ENCODE results near the gene LSM3. TPM values are rescaled to one million over a fixed set of nuclear protein-coding genes. Genes with fewer than 3 reads are reported as not detected.

The LSM3 gene
- total RNA-seq, 1 experiment from 2014 or later, result 11.9 TPM

GRCh38 chr3:14130230-14130629, 48.4 kb upstream of the LSM3 start:
- no peaks in the 10 kb centered on the region for H3K27me3 ChIP-seq (ENCODE audit: control insufficient read depth, insufficient read depth, low read length)
- intact Hi-C loops (cut with micrococcal nuclease; ENCODE audit: unreplicated experiment), result no loop called here
- ATAC-seq (no peak), DNase-seq (ENCODE audit: low read depth, low spot score) (no peak)
- no peak overlapping the region for H3K27ac ChIP-seq (ENCODE audit: low read length)
- BruUV-seq (replicated peaks), result no TSS peak
- H3K4me1 ChIP-seq (ENCODE audit: control insufficient read depth, insufficient read depth, low read length), result peaks cover 8% of the 10 kb centered on the region
- TF ChIP-seq SIN3A (IDR thresholded peaks at IDR 0.05; ENCODE audit: borderline replicate concordance, insufficient read depth, low read depth, low read length), result no peak
- TF ChIP-seq REST (IDR thresholded peaks at IDR 0.05; ENCODE audit: insufficient read depth in 1 of 2, low read depth in 2 of 2, low read length in 1 of 2), result no peak
- TF ChIP-seq TCF7L2 (IDR thresholded peaks at IDR 0.05; ENCODE audit: low read depth, low read length), result no peak
- TF ChIP-seq POLR2AphosphoS5 (IDR thresholded peaks at IDR 0.05; ENCODE audit: low read depth, low read length), result no peak
- no peak for TF ChIP-seq CTCF (IDR thresholded peaks at IDR 0.05)
- POLR2A ChIA-PET, result no interaction called here
- CTCF ChIA-PET, result no interaction called here
- H3K9me3 ChIP-seq (ENCODE audit: control insufficient read depth, insufficient read depth, low read depth, low read length), result no peaks in the 10 kb centered on the region
- H3K36me3 ChIP-seq (ENCODE audit: control insufficient read depth, insufficient read depth, low read length), result peaks cover 11% of the 10 kb centered on the region
- in situ Hi-C loops (cut with HindIII; ENCODE audit: low pct_unique_long_range_greater_than_20kb, low sequenced_read_pairs), result no loop called here
- no peak overlapping the region for H3K4me3 ChIP-seq (ENCODE audit: low read depth in 2 of 2, low read length in 2 of 2)

GRCh38 chr3:14130707-14131106, 47.9 kb upstream of the LSM3 start:
- BruUV-seq (replicated peaks), result no TSS peak
- DNase-seq (ENCODE audit: low read depth, low spot score) (no peak), ATAC-seq (no peak)
- no peak overlapping the region for H3K27ac ChIP-seq (ENCODE audit: low read length)
- TF ChIP-seq CTCF (IDR thresholded peaks at IDR 0.05), result no peak
- TF ChIP-seq REST (IDR thresholded peaks at IDR 0.05; ENCODE audit: insufficient read depth in 1 of 2, low read depth in 2 of 2, low read length in 1 of 2), result no peak
- TF ChIP-seq TCF7L2 (IDR thresholded peaks at IDR 0.05; ENCODE audit: low read depth, low read length), result no peak
- TF ChIP-seq SIN3A (IDR thresholded peaks at IDR 0.05; ENCODE audit: borderline replicate concordance, insufficient read depth, low read depth, low read length), result no peak
- no peak for TF ChIP-seq POLR2AphosphoS5 (IDR thresholded peaks at IDR 0.05; ENCODE audit: low read depth, low read length)
- H3K9me3 ChIP-seq (ENCODE audit: control insufficient read depth, insufficient read depth, low read depth, low read length), result no peaks in the 10 kb centered on the region
- ChIA-PET POLR2A (no interaction called here), CTCF (no interaction called here)
- no peaks in the 10 kb centered on the region for H3K27me3 ChIP-seq (ENCODE audit: control insufficient read depth, insufficient read depth, low read length)
- in situ Hi-C loops (cut with HindIII; ENCODE audit: low pct_unique_long_range_greater_than_20kb, low sequenced_read_pairs) (no loop called here), intact Hi-C loops (cut with micrococcal nuclease; ENCODE audit: unreplicated experiment) (no loop called here)
- H3K4me1 ChIP-seq (ENCODE audit: control insufficient read depth, insufficient read depth, low read length), result peaks cover 8% of the 10 kb centered on the region
- peaks cover 11% of the 10 kb centered on the region for H3K36me3 ChIP-seq (ENCODE audit: control insufficient read depth, insufficient read depth, low read length)
- H3K4me3 ChIP-seq (ENCODE audit: low read depth in 2 of 2, low read length in 2 of 2), result no peak overlapping the region
